GM12892 (cell line): ENCODE measurements around the gene PACSIN2.
"Not testable (repeated sequence)": the region's sequence is repeated elsewhere in the genome, so short reads cannot be mapped to it uniquely, and the experiment has no call there.

Experiments
- DNase-seq: peaks from one replicate; pipeline ENCODE4 v3.0.0; 2011; ENCODE audit not compliant: insufficient read length
- FAIRE-seq: peaks from 2 replicates; lab custom pipeline; 2011; peaks lifted over from hg19 to GRCh38; lab: Jason Lieb, UNC
- POLR2A ChIP-seq: IDR thresholded peaks from 2 replicates; pipeline ENCODE4 v1.6.1; 2011; ENCODE audit warnings: low read depth, low read length, control low read depth
- POLR2AphosphoS5 ChIP-seq: IDR thresholded peaks from 2 replicates; pipeline ENCODE4 v1.6.1; 2011; ENCODE audit warnings: low read depth, low read length, control low read depth
- TAF1 ChIP-seq: IDR thresholded peaks from 2 replicates; pipeline ENCODE4 v1.6.1; 2011; ENCODE audit warnings: low read depth, mild to moderate bottlenecking, control low read depth, low read length, borderline replicate concordance

The PACSIN2 gene

DNA sequence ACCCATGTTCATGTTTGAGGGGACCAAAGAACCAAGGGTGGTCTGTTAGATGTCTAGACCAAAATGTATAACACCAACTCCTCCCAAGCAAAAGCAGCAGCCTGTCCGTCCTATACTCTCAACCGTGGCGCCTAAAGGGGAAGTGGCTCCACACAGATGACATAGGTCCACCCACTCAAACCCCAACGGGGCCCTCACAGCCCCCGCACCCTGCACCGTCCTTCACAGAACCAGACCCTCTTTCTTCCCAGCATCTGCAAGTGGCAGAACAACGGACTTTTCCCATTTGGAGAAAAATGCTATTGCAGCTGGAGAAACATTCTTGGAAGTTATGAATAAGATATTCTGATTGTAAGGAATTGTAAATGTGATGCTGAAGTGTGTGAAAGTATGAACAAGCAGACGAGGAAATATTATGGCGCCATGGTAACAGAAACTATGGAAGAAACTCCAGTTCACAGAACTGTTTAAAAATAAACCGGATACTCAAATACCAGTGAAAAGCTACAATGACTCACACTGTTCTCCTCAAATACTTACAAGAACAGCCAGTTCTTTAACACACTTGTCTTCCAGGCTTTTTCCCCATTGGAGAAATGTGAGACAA lies 81.4 kb downstream of the PACSIN2 start:
- peak; percentile 59 for DNase-seq
- peak; percentile 61; the same call in 1 of the 2 replicates for TF ChIP-seq POLR2A
- peak; percentile 71 for TF ChIP-seq POLR2AphosphoS5
- TF ChIP-seq TAF1: no peak
- FAIRE-seq: peak; percentile 92

DNA sequence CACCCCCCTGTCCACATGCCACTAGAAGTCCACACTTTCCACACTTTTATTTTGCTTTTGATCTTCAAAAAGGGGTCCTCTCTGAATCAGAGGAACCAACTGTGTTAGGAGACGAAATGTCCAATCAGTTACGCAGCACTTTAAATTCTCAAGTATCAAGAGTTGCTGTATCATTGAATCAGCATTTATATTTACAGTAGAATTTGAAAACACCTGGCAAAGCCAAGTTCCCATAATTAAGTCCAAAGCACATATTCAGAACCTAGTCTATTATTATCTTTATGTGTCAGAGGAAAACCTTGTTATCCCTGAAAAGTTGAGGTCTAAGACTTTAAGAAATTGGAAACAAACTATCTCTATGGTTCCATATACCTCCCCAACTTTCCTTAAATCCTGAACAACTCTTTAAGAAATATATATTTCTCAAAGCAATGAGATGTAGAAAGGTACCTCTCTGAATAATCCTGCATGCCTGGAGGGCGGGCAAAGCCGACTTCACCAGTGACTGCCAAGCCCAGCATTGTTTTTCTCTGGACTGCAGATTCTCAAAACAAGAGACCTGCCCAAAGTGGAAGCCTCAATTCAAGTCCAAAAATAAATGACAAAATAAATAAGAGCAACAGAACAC lies 82.0 kb downstream of the PACSIN2 start:
- TF ChIP-seq TAF1: no peak
- no peak for TF ChIP-seq POLR2A
- no peak for TF ChIP-seq POLR2AphosphoS5
- FAIRE-seq (no peak), DNase-seq (no peak)

DNA sequence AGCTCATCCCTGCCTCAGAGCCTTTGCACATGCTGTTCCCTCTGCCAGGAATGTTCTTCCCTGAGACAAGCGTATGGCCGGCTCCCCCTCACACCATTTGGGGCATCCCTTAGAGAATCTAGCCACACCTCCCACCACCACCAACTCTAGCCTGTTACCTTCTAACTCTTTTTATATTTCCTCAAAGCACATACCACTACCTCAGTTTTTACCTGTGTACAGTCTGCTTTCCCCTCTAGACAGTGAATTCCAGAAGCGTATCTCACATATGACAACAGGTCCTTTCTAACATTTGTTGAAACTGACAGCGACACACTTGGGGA lies 82.8 kb downstream of the PACSIN2 start:
- TF ChIP-seq POLR2AphosphoS5 (no peak), POLR2A (no peak), TAF1 (no peak)
- no peak for FAIRE-seq
- no peak for DNase-seq

DNA sequence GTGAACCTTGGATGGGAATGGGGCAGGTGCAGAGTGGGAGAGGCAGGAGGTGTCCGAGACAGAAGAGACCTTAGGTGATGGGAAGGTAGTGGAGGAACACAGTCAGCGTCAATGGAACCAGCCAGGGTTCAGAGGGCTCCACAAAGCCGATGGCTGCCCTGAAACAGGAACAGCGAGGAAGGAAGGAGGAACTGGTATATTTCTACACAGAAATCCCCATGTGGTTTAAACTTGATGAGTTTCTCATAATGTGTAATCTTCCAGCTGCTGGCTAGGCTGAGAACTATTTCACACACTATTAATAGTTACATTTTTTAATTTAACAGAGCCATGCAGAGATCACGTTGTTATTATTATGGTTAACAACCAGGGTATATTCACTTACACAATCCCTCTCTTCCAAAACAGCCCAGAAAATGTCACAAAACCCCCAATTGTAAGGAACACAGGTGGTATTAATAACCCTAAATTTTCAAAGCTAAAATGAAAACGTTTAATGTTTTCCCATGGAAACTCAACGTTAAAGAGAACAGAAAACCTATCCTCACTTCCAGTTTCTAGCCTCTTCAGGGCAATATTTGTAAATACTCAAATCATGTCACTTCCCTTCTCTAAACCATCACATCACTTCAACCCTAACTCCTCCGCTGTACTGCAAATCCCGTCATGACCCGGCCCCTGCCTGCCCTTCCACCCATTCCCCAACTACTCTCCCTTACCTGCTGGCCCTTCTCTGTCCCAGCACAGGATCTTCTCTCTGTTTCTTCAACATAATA lies 83.3 kb downstream of the PACSIN2 start:
- DNase-seq: peak; percentile 41
- TF ChIP-seq POLR2AphosphoS5 (peak; percentile 44; the same call in 1 of the 2 replicates), TAF1 (no peak), POLR2A (peak; percentile 26; the same call in 1 of the 2 replicates)
- FAIRE-seq: peak; percentile 94

DNA sequence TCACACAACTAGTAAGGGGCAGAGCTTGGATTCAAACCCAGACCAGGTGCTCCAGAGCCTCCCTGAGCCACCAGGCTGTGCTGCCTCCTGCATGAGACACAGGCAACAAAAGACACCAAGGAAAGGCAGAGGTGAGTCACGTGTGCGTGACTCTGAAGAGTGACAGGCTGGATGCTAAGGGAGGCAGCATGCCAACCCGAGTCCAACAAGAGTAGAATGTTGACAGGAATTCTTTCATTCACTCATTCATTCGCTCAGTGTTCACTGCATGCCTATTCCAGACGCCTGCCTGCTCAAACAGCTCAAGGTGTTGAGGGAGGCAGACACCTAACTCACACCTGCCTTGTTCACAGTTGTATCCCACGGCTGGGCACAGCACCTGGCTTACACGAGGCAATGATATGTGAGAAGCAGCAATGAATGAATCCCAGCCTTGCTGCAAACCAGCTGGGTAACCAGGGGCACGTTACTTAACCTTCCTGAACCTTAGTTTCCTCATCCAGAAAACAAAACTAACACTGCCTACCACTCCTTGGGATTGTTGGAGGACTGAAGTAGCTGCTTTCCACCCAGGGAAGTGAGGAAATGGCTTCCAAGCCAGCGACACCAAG lies 84.0 kb downstream of the PACSIN2 start:
- DNase-seq (no peak), FAIRE-seq (no peak)
- TF ChIP-seq POLR2A (no peak; the same call in 1 of the 2 replicates), POLR2AphosphoS5 (no peak), TAF1 (no peak)

DNA sequence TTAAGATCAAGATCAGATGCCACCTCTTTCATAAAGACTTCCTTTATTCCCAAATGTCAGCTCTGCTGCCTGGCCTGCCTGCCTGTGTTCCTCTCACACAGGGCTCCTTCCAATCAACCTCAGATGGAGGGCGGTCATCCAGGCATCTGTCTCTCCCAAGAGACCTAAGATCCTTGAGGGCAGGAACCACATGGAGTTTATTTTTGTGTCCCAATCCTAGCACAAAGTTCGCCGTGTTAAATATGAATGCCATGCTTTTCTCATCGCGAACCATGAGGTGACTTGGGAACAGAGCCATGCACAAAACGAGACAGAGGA lies 85.2 kb downstream of the PACSIN2 start:
- TF ChIP-seq POLR2A (no peak), TAF1 (no peak), POLR2AphosphoS5 (no peak)
- FAIRE-seq (no peak), DNase-seq (no peak)

DNA sequence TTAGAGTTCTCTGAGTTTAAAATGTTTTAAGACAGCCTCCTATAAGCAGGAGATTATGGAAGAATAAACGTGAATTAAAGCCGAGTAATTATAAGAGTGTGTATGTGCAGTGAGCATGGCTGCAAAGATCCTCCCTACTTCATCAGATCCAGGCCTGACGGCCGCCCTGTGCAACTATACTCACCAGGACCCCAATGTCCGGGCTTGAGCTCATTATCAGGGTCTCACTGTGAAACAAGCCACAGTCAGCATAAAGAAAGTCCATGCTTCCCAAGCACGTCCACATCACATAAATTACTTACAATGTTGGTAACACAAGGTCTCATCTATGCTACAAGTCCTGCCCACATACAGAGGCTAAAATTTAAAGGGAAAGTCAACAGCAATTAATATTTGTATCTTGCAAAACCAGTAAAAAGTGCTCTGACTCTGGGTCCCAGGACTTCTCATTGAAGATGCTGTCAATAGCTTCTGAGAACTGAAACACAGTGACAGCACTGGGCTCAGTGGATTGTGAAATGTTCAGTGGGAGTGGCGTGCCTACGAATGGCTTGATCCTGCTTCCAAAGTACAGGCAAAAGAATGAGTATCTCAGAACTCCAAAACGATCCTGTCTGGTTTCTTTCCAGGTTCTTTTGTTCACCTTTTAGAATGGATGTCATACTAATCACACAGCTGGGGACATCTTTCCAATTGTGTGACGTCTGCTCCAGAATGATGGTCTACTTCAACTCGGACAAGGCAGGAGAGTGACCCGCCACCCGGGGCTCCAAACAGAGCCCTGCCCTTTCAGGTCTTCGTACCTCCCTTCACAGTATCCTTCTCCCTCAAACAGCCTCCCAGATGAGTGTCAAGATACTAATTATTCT lies 85.7 kb downstream of the PACSIN2 start:
- no peak for TF ChIP-seq POLR2AphosphoS5
- no peak for TF ChIP-seq TAF1
- TF ChIP-seq POLR2A: no peak
- peak; percentile 80 for FAIRE-seq
- no peak for DNase-seq

DNA sequence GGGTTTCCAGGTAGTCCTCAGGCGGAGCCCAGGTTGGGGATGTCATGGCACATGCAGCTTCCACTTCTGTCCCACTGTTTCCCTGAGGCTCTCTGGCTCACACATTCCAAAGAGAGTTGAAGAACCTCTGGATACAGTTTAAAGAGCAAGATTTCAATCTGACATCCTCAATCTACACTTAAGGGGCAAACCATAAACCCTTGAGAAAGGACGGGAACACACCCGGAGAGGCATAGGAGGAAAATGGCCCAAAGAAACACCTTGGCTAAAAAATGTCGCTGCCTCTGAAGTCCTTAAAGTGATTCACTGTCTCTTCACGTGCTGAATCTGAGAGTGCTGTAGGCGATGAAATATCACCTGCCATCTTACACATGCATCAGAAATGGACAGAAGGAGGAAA lies 87.0 kb downstream of the PACSIN2 start:
- DNase-seq: no peak
- no peak for FAIRE-seq
- TF ChIP-seq POLR2A (no peak), POLR2AphosphoS5 (no peak), TAF1 (no peak)

DNA sequence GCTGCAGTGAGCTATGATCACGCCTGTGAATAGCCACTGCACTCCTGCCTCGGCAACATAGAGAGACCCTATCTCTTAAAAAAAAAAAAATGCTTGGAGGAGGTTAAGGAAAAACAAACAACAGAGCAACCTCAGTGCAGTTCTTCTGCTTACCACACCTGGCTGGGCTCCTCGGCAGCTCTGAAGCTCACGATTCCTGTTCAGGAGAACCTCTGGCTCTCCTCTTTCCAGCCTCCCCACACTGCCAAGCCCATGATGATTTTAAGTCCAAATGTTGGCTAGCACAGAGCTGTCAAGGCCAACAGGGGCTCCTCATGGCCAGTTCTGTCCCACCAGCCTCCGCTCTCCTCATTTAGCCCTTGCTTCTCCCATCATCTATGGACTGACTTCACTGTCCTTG lies 88.2 kb downstream of the PACSIN2 start:
- TF ChIP-seq POLR2A (no peak), TAF1 (no peak), POLR2AphosphoS5 (no peak)
- no peak for FAIRE-seq
- DNase-seq: no peak

DNA sequence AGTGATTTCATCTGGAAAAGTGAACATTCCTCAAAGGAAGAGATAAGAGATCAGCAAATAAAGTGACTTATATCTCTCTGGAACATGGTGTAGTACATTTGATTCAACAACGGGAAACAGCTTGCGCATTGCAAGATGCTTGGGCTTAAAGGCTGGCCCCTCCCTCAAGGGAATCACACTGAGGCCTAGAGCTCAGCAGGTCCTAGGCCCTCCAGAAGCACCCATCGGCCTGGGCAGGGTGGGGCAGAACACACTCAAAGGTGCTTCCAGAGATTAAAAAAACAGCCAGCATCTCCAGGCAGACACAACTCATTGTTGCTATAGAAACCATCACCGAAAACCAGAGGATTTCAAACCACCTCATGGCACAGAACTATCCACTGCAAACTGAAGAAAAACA lies 88.8 kb downstream of the PACSIN2 start:
- no peak for DNase-seq
- TF ChIP-seq POLR2A (no peak), TAF1 (no peak)
- no peak for FAIRE-seq

DNA sequence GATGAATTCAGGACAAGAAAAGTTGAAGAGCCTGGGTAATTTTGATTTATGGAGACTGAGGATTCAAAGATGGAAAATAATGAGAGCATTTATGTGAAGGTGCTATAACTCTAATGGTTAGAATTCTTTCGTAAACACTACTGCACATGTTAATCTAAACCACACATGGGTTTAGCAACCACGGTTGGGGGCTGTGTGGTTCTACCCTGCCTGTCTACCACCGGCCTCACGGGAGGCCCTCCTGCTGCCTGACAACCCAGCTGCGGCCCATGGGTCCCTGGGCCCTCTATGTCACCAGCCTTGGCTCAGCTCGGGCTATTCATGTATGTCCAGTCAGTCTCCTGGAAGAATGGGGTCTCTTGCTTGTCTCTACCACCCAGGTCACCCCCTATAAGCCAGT lies 89.4 kb downstream of the PACSIN2 start:
- TF ChIP-seq POLR2AphosphoS5 (no peak), POLR2A (no peak), TAF1 (no peak)
- no peak for DNase-seq
- FAIRE-seq: no peak

DNA sequence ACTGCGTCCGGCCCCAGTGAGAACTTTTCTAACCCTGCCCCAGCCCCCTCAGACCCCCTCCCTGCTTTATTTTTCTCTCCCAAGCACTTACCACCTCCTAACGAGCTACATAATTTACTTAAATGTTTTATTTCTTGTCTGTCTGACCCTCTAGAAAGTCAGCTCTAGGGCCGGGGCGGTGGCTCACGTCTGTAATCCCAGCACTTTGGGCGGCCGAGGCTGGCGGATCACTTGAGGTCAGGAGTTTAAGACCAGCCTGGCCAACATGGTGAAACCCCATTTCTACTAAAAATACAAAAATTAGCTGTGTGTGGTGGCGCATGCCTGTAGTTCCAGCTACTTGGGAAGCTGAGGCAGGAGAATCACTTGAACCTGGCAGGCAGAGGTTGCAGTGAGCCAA lies 89.9 kb downstream of the PACSIN2 start:
- not testable (repeated sequence) for DNase-seq, FAIRE-seq
